ENCODE results near the gene OR6Y1. TPM values are rescaled to one million over a fixed set of nuclear protein-coding genes. Genes with fewer than 3 reads are reported as not detected.

Gene OR6Y1
- total and polyA plus RNA-seq, 2 of the 8 experiments (the other 6 are each of a cell fraction or from before 2014, with no cell fraction given) = 0.07 TPM; not detected in 1

GRCh38 chr1:158496374-158496773 is 57.8 kb downstream of the OR6Y1 start:
- Histone ChIP-seq H3K18ac (ENCODE audit: extremely low read depth, low read length) (no peak overlapping the region), H3K4me1 (replicated peaks in 1 of 4; ENCODE audit: control insufficient read depth in 3 of 4, insufficient read depth in 4 of 4, low read length in 3 of 4) (no peaks in the 10 kb centered on the region), H2BK12ac (ENCODE audit: low read depth, low read length) (no peak overlapping the region), H3K27ac (ENCODE audit: low read depth, low read length) (no peak overlapping the region), H3K79me1 (ENCODE audit: low read depth, low read length) (no peaks in the 10 kb centered on the region), H4K20me1 (replicated peaks in 1 of 2; ENCODE audit: control insufficient read depth in 1 of 2, insufficient read depth in 2 of 2, low read length in 2 of 2) (no peaks in the 10 kb centered on the region), H4K8ac (ENCODE audit: extremely low read depth, insufficient read depth, low read length) (no peak overlapping the region), H3K79me2 (ENCODE audit: control insufficient read depth in 1 of 2, insufficient read depth in 2 of 2, low read length in 2 of 2) (no peaks in the 10 kb centered on the region), H2AFZ (ENCODE audit: low read length) (no peak overlapping the region), H2BK120ac (replicated peaks; ENCODE audit: low read depth, low read length) (no peak overlapping the region), H3K56ac (replicated peaks; ENCODE audit: insufficient read length, low read depth, low read length) (no peak overlapping the region), H3K4ac (replicated peaks; ENCODE audit: insufficient read length, low read depth, low read length) (no peak overlapping the region), H2BK15ac (ENCODE audit: low read length) (no peak overlapping the region), H3K23me2 (ENCODE audit: low read depth, low read length) (no peaks in the 10 kb centered on the region), H3K14ac (ENCODE audit: insufficient read length) (no peak overlapping the region), H2AK5ac (ENCODE audit: low read depth, low read length) (no peak overlapping the region), H3K9me3 (ENCODE audit: insufficient read depth in 2 of 2, low read depth in 1 of 2, low read length in 1 of 2) (no peaks in the 10 kb centered on the region), H3K23ac (ENCODE audit: insufficient read length) (no peak overlapping the region), H3K27me3 (replicated peaks in 1 of 4; ENCODE audit: control insufficient read depth in 3 of 4, extremely low read depth in 1 of 4, insufficient read depth in 3 of 4, low read length in 3 of 4) (no peaks in the 10 kb centered on the region), H2BK5ac (ENCODE audit: low read depth, low read length) (no peak overlapping the region), H3K36me3 (ENCODE audit: control insufficient read depth in 2 of 4, insufficient read depth in 4 of 4, low read length in 3 of 4) (no peaks in the 10 kb centered on the region), H3K4me2 (ENCODE audit: insufficient read depth in 1 of 2, low read depth in 2 of 2, low read length in 2 of 2) (no peak overlapping the region), H3K4me3 (ENCODE audit: extremely low read depth in 1 of 4, insufficient read depth in 2 of 4, low read depth in 3 of 4, low read length in 4 of 4) (no peak overlapping the region), H4K91ac (replicated peaks; ENCODE audit: insufficient read length, low read length) (no peak overlapping the region), H3K9ac (replicated peaks in 1 of 4; ENCODE audit: extremely low read depth in 1 of 4, low read depth in 3 of 4, low read length in 3 of 4) (no peak overlapping the region), H4K5ac (ENCODE audit: insufficient read length, low read depth, low read length) (no peak overlapping the region), H2BK20ac (ENCODE audit: low read length) (no peak overlapping the region)
- FAIRE-seq (peak; percentile 81), DNase-seq (ENCODE audit: low read depth in 1 of 2, low spot score in 2 of 2) (no peak)
- POLR2A ChIA-PET (ENCODE audit: partially characterized antibody) = no interaction called here
- CTCF ChIA-PET (ENCODE audit: partially characterized antibody) = interaction anchor here (0.6 to 3.2 kb wide), 28 partner anchors 10 to 576 kb away, joined by 3 to 42 read pairs (median 4); no protein-coding TSS in a partner anchor
- 40% methylated on average over 2 of the region's 2 CpGs; no CpG with 5 or more reads in 1 of the 2 experiments for WGBS, 2 experiments (ENCODE audit: extremely low coverage in 1 of 2, insufficient coverage in 1 of 2, insufficient read length in 1 of 2, insufficient replicate concordance in 2 of 2, low coverage in 1 of 2, low lambda C conversion rate in 2 of 2, missing lambda C conversion rate in 1 of 2)
- TF ChIP-seq RAD21 (IDR thresholded peaks at IDR 0.05 in 1 of 2, conservative IDR thresholded peaks at IDR 0.05 in 1 of 2; ENCODE audit: low read depth in 2 of 2, low read length in 2 of 2) (peak; percentile 85 to 88), USF2 (IDR thresholded peaks at IDR 0.05; ENCODE audit: low read length) (no peak), CTCF (IDR thresholded peaks at IDR 0.05; ENCODE audit: control extremely low read depth in 1 of 3, insufficient read depth in 1 of 3, low read depth in 1 of 3, low read length in 3 of 3) (peak in 2 of 3 experiments; percentile 45 to 60; a peak in 2 of 4 replicates), NRF1 (IDR thresholded peaks at IDR 0.05; ENCODE audit: low read depth, low read length) (no peak), RBBP5 (IDR thresholded peaks at IDR 0.05; ENCODE audit: borderline replicate concordance, low read depth, low read length) (no peak), SP1 (IDR thresholded peaks at IDR 0.05; ENCODE audit: low read depth, low read length) (no peak), POLR2AphosphoS5 (IDR thresholded peaks at IDR 0.05; ENCODE audit: low read depth, low read length) (no peak), SIRT6 (IDR thresholded peaks at IDR 0.05; ENCODE audit: low read length) (no peak)
